Measurements from ENCODE around the gene EDRF1.
A peak's percentile ranks its signal among the peaks of the same experiment; 100 is the strongest.
"Not testable (repeated sequence)": the region's sequence is repeated elsewhere in the genome, so short reads cannot be mapped to it uniquely, and the experiment has no call there.

The EDRF1 gene

DNA sequence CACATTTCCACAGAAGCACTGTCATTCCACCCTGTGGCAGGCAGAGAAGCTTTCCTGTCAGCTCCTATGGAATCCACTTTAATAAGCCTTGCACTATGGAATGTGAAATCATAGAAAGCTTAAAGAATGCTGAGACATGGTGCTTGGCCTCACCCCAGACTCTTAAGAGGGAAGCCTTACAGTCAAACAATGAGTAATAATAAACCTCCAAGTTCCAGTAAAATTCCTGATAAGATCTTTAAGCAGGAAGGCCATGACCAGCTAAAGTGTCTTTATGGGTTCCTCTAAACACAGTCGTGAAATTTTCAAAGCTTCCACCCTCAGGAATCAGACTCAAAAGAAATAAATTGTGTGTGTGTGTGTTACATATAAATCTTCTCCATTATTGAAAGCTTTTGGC lies 24.6 kb upstream of the EDRF1 start:
- DNase-seq (ENCODE audit: low read depth, low spot score), result peak; percentile 40
- no peak overlapping the region for H3K4me3 ChIP-seq (ENCODE audit: low read depth, low read length)
- TF ChIP-seq, protein P1, sequence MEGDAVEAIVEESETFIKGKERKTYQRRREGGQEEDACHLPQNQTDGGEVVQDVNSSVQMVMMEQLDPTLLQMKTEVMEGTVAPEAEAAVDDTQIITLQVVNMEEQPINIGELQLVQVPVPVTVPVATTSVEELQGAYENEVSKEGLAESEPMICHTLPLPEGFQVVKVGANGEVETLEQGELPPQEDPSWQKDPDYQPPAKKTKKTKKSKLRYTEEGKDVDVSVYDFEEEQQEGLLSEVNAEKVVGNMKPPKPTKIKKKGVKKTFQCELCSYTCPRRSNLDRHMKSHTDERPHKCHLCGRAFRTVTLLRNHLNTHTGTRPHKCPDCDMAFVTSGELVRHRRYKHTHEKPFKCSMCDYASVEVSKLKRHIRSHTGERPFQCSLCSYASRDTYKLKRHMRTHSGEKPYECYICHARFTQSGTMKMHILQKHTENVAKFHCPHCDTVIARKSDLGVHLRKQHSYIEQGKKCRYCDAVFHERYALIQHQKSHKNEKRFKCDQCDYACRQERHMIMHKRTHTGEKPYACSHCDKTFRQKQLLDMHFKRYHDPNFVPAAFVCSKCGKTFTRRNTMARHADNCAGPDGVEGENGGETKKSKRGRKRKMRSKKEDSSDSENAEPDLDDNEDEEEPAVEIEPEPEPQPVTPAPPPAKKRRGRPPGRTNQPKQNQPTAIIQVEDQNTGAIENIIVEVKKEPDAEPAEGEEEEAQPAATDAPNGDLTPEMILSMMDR (IDR thresholded peaks at IDR 0.05; ENCODE audit: low read depth, low read length), result no peak
- in situ Hi-C loops (cut with HindIII; ENCODE audit: low sequenced_read_pairs), result no loop called here

- in situ Hi-C loops (cut with HindIII; ENCODE audit: low sequenced_read_pairs); DNase-seq (ENCODE audit: low read depth, low spot score); H3K4me3 ChIP-seq (ENCODE audit: low read depth, low read length): not testable (repeated sequence)
These were observed 22.6 kb upstream of the EDRF1 start for GRCh38 chr10:125696884-125697283.

GRCh38 chr10:125698481-125698998 lies 21.0 kb upstream of the EDRF1 start:
- TF ChIP-seq, protein P1 (IDR thresholded peaks at IDR 0.05; ENCODE audit: low read depth, low read length), result no peak
- DNase-seq (ENCODE audit: low read depth, low spot score), result no peak
- in situ Hi-C loops (cut with HindIII; ENCODE audit: low sequenced_read_pairs), result no loop called here
- H3K4me3 ChIP-seq (ENCODE audit: low read depth, low read length), result no peak overlapping the region

GRCh38 chr10:125699562-125700143 lies 19.9 kb upstream of the EDRF1 start:
- TF ChIP-seq, protein P1 (IDR thresholded peaks at IDR 0.05; ENCODE audit: low read depth, low read length), result no peak
- no peak overlapping the region for H3K4me3 ChIP-seq (ENCODE audit: low read depth, low read length)
- DNase-seq (ENCODE audit: low read depth, low spot score), result no peak
- in situ Hi-C loops (cut with HindIII; ENCODE audit: low sequenced_read_pairs), result no loop called here

DNA sequence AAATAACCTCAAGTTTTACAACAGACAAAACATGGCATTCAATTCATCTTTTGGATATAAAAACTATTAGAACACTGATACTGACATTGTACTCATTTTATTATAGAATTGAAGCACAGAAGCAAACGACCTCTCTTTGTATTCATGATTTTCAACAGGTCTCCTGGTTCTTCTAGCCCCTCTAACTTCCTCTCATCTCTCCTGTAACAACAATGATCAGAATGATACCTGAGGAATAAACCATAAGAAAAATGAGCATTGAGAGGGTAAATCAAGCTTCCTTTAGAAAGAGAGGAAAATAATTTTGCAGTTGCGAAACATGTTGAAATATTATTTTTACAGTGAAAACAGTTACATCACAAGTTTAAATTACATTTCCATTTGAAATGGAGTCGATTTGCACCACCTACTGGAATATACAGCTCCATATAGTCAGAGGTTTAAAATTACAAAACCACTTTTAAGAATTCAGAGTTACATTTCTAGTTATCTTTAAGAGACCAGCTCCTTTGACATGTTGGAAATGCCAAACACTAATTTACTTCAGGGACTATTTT lies 19.1 kb upstream of the EDRF1 start:
- TF ChIP-seq, protein P1 (IDR thresholded peaks at IDR 0.05; ENCODE audit: low read depth, low read length), result peak; percentile 27
- no peak overlapping the region for H3K4me3 ChIP-seq (ENCODE audit: low read depth, low read length)
- DNase-seq (ENCODE audit: low read depth, low spot score), result peak; percentile 33
- in situ Hi-C loops (cut with HindIII; ENCODE audit: low sequenced_read_pairs), result no loop called here

- H3K4me3 ChIP-seq (ENCODE audit: low read depth, low read length), result no peak overlapping the region
- TF ChIP-seq, protein P1 (IDR thresholded peaks at IDR 0.05; ENCODE audit: low read depth, low read length), result no peak
- in situ Hi-C loops (cut with HindIII; ENCODE audit: low sequenced_read_pairs), result no loop called here
- peak; percentile 14 for DNase-seq (ENCODE audit: low read depth, low spot score)
These were observed 11.7 kb upstream of the EDRF1 start for GRCh38 chr10:125707541-125708468.

All from astrocyte of the spinal cord (primary cell).